Measurements from ENCODE around the gene POLR2F. TPM values are rescaled to one million over a fixed set of nuclear protein-coding genes. Genes with fewer than 3 reads are reported as not detected.

The POLR2F gene
- total RNA-seq: 77.9 and 81.1 TPM in 2 replicates
- long read RNA-seq, transcript POLR2F-205 (5 exons, 2,106 nt): major isoform, 16 of 19 reads
- long read RNA-seq, partial matches to known transcripts: 1 of 19 reads
- long read RNA-seq, other reads (novel, unspliced or antisense): 1 of 19 reads

DNA sequence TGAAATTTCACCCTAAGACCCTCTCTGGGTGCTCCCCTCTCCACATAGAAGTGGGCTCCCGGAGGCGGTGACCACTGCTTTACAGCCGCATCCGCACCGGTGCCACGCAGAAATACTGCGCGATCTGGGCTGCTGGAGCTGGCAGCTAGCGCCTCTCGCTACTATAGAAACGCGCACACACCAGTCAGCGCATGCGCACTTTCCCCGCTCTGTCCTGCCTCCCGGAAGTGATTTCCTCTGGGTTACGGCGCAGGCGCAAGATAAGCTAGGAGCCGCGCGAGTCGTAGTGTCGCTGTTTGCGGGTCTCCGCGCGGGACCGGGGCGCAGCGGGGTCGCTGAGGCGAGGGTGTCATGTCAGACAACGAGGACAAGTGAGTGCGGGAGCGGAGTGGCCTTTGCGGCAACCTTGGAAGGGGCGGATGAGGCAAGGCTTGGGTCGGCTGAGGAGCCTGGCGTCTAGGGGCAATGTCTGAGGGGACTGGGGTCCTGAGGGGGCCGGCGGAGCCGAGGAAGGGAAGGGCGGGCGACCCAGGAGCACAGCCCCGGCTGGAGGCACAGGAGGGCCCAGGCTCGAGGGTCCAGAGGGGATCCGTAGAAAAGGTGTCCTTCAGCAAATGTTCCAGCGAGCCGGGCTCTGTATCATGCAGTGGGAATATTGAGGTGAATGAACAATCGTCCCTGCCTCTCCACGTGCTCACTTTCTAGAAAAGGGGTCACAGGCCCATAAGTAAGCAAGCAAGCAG is at the start of gene POLR2F, which contains the start of gene C22orf23:
TSS of gene POLR2F (plus strand) at position 263 of the 743 bp plus-strand sequence. CDS start at position 352, 89 bp downstream.
TSS of gene C22orf23 (minus strand) at position 165 of the 743 bp plus-strand sequence. CDS start 452 bp downstream, outside the sequence.
- H3K9me3 Mint-ChIP-seq (ENCODE audit: unreplicated experiment): no peaks in the 10 kb centered on the region
- peak within 1 kb of the TSS; percentile 100 for H3K4me3 Mint-ChIP-seq (ENCODE audit: unreplicated experiment)
- peak; percentile 98 for DNase-seq (ENCODE audit: extremely low spot score, unreplicated experiment)
- H3K36me3 Mint-ChIP-seq (ENCODE audit: unreplicated experiment): peaks cover 17% of the 10 kb centered on the region
- no peaks in the 10 kb centered on the region for H3K27me3 Mint-ChIP-seq (ENCODE audit: unreplicated experiment)
- TF ChIP-seq CTCF (IDR thresholded peaks at IDR 0.05): no peak
- peaks cover 29% of the 10 kb centered on the region for H3K4me1 Mint-ChIP-seq (ENCODE audit: unreplicated experiment)
- H3K27ac Mint-ChIP-seq (ENCODE audit: unreplicated experiment): peak within 1 kb of the TSS; percentile 94

DNA sequence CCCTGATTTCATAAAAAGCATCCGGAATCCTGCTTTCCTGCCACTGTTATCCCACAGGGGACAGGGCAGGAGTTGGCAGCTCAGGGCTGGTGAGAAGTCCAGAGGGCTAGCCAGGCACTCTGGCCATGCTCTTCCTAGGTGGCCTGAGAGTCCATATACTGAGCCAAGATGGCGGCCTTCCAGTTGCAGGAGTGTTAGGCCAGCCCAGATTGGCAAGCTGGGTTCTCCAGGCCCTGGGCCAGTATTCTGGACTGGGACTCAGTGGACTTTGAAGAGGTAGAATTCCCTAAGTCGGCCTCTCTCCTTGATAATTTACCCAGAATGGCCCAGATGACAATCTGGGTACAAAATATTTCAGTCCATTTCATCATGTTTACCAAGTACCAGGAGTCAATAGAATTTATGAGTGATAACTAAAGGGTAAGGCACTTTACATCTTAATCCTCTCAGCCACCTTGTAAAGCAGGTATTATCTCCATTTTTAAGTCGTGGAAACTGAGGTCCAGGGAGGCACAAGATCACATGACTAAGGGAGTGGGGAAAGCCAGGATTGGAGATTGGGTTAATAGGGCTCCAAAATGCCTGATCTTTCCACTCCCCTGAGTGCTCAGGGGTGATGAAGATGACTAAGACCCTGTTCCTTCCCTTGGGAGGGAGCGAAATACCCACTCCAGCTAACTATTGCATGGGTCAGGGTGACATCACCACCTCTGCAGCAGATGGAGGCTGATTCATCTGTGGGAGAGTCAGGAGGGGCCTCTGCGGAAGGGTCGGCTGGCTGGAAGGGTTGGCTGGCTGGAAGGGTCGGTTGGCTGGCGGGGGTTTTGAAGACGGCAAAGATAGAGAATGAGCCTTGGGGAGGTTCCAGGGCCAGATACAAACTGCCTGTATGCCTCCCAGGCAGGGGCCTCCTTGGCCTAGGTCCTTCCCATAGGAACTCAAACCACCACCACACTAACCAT is 48.6 kb upstream of the POLR2F start:
- Mint-ChIP-seq H3K27me3 (ENCODE audit: unreplicated experiment) (no peaks in the 10 kb centered on the region), H3K4me3 (ENCODE audit: unreplicated experiment) (peak overlapping the region; percentile 72), H3K27ac (ENCODE audit: unreplicated experiment) (peak overlapping the region; percentile 88), H3K9me3 (ENCODE audit: unreplicated experiment) (no peaks in the 10 kb centered on the region), H3K4me1 (ENCODE audit: unreplicated experiment) (peaks cover 38% of the 10 kb centered on the region), H3K36me3 (ENCODE audit: unreplicated experiment) (no peaks in the 10 kb centered on the region)
- DNase-seq (ENCODE audit: extremely low spot score, unreplicated experiment): no peak
- no peak for TF ChIP-seq CTCF (IDR thresholded peaks at IDR 0.05)

- Mint-ChIP-seq H3K4me3 (ENCODE audit: unreplicated experiment) (peak within 1 kb of the TSS; percentile 80), H3K4me1 (ENCODE audit: unreplicated experiment) (peaks cover 47% of the 10 kb centered on the region), H3K9me3 (ENCODE audit: unreplicated experiment) (no peaks in the 10 kb centered on the region), H3K36me3 (ENCODE audit: unreplicated experiment) (no peaks in the 10 kb centered on the region), H3K27me3 (ENCODE audit: unreplicated experiment) (no peaks in the 10 kb centered on the region), H3K27ac (ENCODE audit: unreplicated experiment) (peak within 1 kb of the TSS; percentile 88)
- peak; percentile 42 for TF ChIP-seq CTCF (IDR thresholded peaks at IDR 0.05)
- no peak for DNase-seq (ENCODE audit: extremely low spot score, unreplicated experiment)
These were observed 47.8 kb upstream of the POLR2F start, which contains the start of gene MICALL1 for GRCh38 chr22:37905534-37906363. MICALL1 (plus strand) TSS chr22:37906297; CDS start chr22:37906423, 126 bp downstream.

- Mint-ChIP-seq H3K36me3 (ENCODE audit: unreplicated experiment) (no peaks in the 10 kb centered on the region), H3K27ac (ENCODE audit: unreplicated experiment) (peak overlapping the region; percentile 83), H3K9me3 (ENCODE audit: unreplicated experiment) (no peaks in the 10 kb centered on the region), H3K27me3 (ENCODE audit: unreplicated experiment) (no peaks in the 10 kb centered on the region), H3K4me3 (ENCODE audit: unreplicated experiment) (peak overlapping the region; percentile 80), H3K4me1 (ENCODE audit: unreplicated experiment) (peaks cover 55% of the 10 kb centered on the region)
- DNase-seq (ENCODE audit: extremely low spot score, unreplicated experiment): no peak
- no peak for TF ChIP-seq CTCF (IDR thresholded peaks at IDR 0.05)
These were observed 47.0 kb upstream of the POLR2F start for GRCh38 chr22:37906364-37907008.

Data from osteocyte (in vitro differentiated cells).